C4-2B (cell line): ENCODE measurements around the gene NSUN4.
"Not testable (repeated sequence)": the region's sequence is repeated elsewhere in the genome, so short reads cannot be mapped to it uniquely, and the experiment has no call there.

ENCODE experiments used
- H3K27ac ChIP-seq: fragments of 450-650 bp; 2 replicates; pipeline ENCODE4 v1.5.1; 2017
- CTCF ChIP-seq: fragments of 450-650 bp; conservative IDR thresholded peaks from 2 replicates; pipeline ENCODE4 v1.5.1; 2017; ENCODE audit warnings: mild to moderate bottlenecking
- ZFX ChIP-seq: fragments of 450-650 bp; IDR thresholded peaks from 2 replicates; pipeline ENCODE4 v1.6.1; 2017

NSUN4 gene

GRCh38 chr1:46343705-46344104 lies 3.1 kb downstream of the NSUN4 start:
- TF ChIP-seq CTCF (no peak), ZFX (no peak)
- no peak overlapping the region for H3K27ac ChIP-seq

DNA sequence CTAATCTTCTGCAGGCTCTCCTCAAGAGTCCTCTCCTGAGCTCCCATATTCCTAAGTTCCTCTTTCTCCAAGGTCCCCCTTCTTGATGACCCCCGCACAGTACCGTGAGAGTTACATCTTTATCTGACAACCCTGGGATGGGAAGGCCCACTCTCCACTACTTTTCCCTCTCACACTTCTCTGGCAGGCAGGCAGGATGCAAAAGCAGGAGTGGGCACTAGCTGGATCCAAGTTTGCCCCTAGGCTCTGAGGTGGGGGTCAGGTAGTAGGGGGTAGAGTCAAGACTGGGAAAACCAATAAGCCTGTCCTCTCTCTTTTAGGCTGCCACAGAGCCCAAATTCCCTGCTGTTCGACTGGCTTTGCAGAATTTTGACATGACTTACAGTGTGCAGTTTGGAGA lies 3.9 kb downstream of the NSUN4 start:
- H3K27ac ChIP-seq: no peak overlapping the region
- no peak for TF ChIP-seq CTCF
- no peak for TF ChIP-seq ZFX

- no peak overlapping the region for H3K27ac ChIP-seq
- no peak for TF ChIP-seq ZFX
- TF ChIP-seq CTCF: no peak
Measured at GRCh38 chr1:46345281-46345680, 4.7 kb downstream of the NSUN4 start.

DNA sequence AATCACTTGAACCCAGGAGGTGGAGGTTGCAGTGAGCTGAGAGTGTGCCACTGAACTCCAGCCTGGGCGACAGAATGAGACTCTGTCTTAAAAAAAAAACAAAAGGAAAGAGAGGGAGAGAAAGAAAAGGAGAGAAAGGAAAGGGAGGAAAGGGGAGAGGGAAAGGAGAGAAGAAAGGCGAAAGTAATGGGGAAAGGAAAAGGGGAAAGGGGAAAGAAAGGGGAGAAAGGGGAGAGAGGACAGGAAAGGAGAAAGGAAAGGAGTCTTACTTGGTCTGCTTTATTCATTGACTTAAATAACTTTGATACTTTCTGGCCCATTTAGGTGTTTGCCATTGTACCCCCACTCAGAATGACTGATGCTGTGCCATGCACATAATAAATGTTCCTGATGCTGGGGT lies 11.8 kb downstream of the NSUN4 start:
- TF ChIP-seq CTCF: no peak
- no peak for TF ChIP-seq ZFX
- H3K27ac ChIP-seq: no peak overlapping the region

DNA sequence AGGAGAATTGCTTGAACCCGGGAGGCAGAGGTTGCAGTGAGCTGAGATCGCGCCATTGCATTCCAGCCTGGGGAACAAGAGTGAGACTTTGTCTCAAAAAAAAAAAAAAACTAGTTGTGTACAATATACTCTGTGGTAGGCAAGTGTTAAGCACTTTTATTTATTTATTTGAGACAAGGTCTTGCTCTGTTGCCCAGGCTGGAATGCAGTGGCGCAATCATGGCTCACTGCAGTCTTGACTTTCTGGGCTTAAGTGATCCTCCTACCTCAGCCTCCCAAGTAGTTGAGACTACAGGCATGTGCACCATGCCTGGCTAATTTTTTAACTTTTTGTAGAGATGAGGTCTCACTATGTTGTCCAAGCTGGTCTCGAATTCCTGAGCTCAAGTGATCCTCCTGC lies 15.3 kb downstream of the NSUN4 start:
- H3K27ac ChIP-seq: not testable (repeated sequence)

GRCh38 chr1:46362158-46362557 lies 21.6 kb downstream of the NSUN4 start:
- H3K27ac ChIP-seq: no peak overlapping the region
- TF ChIP-seq ZFX: no peak
- TF ChIP-seq CTCF: no peak

- H3K27ac ChIP-seq: no peak overlapping the region
- TF ChIP-seq CTCF: no peak
- no peak for TF ChIP-seq ZFX
Measured at GRCh38 chr1:46363121-46363520, 22.5 kb downstream of the NSUN4 start.

- no peak overlapping the region for H3K27ac ChIP-seq
- TF ChIP-seq ZFX (no peak), CTCF (no peak)
Measured at GRCh38 chr1:46364612-46365011, 24.0 kb downstream of the NSUN4 start.

- H3K27ac ChIP-seq: not testable (repeated sequence)
Measured at GRCh38 chr1:46365796-46366195, 25.2 kb downstream of the NSUN4 start.
